Posterior vena cava (tissue), 2 donors: ENCODE data around the gene TMPRSS11A. TPM values are rescaled to one million over a fixed set of nuclear protein-coding genes. Genes with fewer than 3 reads are reported as not detected.

ENCODE experiments used
- DNase-seq: peaks from one replicate; pipeline ENCODE4 v3.0.0-alpha.2; 2020; ENCODE audit warnings: low spot score
- intact Hi-C, 2 donors: fragments of 100-400 bp; cut with DNase I; formaldehyde crosslinking; loops; one replicate each; pipeline versions ENCODE4 v1.14.1 to v1.14.2; 2022 to 2023
- total RNA-seq, 2 donors: library from RNA; stranded (reverse); fragmentation: NEBNext Ultra II Directional; extraction: Animal tissue kit (Norgen Biotek cat#: 25700); gene quantifications; one replicate each; pipeline ENCODE4 v1.2.1, GENCODE V29; 2021
- donor health status: DM: yes; HTN: yes; CAD: no.
- donor health status: DM: yes; HTN: yes; CAD: no.

TMPRSS11A gene
- total RNA-seq, 2 donors from 2014 or later = not detected

DNA sequence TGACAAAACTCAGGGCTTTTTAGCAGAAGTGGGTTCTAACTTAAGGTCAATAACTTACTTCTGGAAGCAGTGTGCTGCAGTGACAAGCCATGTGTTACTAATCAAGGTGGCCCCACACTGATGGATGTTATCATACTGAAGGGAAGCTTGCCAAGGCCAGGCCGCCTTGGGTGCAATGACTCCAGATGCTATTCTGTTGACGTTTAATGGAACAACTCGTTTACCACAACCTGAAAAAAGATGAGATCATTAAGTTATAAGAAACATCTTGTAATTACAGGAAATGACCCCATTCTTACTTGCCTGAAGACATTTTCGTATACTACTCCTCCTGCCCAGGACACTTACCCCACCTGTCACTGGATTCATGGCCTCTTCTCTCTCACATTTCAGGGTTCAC, 40.6 kb downstream of the TMPRSS11A start:
- DNase-seq = no peak
- intact Hi-C loops = no loop called here

DNA sequence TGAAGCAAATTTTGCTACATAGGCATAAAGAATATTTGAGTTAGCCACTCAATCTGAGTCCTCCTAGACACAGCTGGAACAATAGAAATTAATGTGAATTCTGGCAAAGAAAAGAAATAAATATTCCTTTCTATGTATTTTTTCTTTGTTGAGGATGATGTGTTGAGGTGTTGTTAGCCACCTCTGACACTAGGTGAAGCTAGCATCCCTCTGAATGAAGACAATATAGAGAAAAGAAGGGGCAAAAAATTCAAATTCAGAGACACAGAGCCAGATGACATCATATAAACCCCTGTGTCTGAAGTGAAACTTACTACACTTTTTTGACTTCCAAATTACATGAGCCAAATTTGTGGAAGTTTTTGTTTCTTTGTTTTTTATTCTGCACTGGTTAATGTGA, 44.9 kb downstream of the TMPRSS11A start:
- intact Hi-C loops = loop anchor here in 1 of 2 donors (1.0 kb wide), 1 partner anchor 36 kb away; no protein-coding TSS in a partner anchor
- DNase-seq = no peak

DNA sequence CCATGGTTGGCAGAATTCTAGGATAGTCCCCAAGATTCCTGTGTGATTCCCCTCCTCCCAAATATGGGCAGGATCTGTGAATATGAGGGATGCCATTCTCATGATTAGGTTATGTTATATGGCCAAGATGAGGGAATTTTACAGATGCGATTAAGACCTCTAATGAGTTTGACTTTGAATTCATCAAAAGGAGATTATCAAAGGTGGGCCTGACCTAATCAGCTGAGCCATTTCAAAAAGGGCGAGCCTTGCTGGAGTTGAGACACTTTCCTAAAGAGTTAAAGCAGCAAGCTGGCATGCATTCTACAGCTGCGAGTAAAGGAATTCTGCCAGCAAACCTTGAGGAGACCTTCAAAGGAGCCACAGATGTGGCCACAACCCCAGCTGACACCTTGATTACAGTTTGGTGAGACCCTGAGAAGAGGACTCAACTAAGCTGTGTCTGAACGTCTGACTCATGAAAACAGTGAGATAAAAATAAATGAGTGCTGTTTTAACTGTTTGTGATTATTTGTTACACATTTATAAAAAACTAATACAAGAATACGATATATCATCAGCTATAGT, 47.8 kb downstream of the TMPRSS11A start:
- DNase-seq = no peak
- intact Hi-C loops = no loop called here

DNA sequence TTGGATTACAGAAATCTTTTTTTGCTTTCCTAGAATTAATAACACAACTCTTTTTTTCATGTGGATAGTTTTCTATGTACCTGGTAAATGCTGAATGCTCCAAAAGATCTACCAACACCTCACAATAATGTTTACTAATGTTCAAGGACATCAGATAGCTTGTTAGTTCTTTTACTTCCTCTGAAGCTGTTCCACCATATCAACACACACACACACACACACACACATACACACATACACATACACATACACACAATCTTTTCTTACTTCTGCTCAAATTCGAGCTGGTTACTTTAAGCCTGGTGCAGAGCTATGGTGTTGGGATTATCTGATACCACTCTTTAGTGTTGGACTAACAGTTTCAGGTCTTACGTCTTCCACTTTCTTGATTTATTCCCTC, 51.2 kb downstream of the TMPRSS11A start:
- no peak for DNase-seq
- intact Hi-C loops = no loop called here

DNA sequence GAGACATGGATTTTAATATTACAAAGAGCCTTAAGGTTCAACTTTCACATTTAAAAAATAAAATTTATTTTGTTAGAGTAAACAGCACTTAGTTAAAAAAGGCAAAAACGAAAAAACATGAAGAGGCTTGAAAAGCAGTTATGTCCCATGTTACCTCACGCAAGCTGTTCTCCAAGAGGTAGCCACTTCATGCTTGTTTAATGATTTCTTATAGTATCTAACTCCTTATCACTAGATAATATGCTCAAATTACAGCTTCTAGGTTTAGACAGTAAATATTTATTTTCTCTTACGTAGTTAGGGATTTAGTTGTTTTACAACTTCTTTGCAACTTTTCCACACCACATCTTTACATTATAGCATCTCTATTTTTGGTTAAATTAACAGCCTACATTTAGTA, 51.7 kb downstream of the TMPRSS11A start:
- no peak for DNase-seq
- intact Hi-C loops = no loop called here

DNA sequence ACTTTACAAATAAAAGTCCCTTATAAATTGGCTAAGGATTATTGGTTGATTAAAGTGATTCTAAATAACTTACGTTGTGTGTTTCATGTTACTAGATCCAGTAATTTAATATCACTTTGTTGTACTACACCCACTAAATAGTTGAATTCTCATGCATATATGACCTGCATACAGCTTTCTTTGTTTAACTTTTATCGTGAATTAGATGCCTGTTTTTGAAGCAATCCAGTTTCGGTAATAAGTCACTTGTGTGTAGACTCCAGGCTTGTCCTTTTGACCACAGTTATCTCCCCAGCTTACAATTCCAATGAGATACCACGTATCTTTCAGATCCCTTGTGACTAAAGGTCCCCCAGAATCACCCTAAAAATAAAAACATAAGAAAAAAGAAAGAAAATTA, 52.2 kb downstream of the TMPRSS11A start:
- intact Hi-C loops = no loop called here

DNA sequence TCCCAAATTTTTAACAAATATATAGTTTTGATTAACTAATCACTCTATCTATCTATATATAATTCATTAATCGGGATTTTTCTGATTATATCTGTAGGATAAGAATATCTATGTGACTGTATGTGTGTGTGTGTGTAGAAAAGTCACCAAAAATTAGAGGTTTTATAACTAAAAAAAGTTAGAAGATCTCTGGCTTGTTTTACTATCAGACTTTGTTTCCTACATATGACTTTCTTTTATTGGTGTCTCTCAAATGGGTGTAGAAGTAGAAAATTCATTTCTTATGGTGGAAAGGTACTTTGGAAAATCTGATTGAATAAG, 52.7 kb downstream of the TMPRSS11A start:
- intact Hi-C loops = no loop called here
- DNase-seq = no peak

More for the DNA sequence above, 52.2 kb downstream of the TMPRSS11A start:
- DNase-seq = no peak

DNA sequence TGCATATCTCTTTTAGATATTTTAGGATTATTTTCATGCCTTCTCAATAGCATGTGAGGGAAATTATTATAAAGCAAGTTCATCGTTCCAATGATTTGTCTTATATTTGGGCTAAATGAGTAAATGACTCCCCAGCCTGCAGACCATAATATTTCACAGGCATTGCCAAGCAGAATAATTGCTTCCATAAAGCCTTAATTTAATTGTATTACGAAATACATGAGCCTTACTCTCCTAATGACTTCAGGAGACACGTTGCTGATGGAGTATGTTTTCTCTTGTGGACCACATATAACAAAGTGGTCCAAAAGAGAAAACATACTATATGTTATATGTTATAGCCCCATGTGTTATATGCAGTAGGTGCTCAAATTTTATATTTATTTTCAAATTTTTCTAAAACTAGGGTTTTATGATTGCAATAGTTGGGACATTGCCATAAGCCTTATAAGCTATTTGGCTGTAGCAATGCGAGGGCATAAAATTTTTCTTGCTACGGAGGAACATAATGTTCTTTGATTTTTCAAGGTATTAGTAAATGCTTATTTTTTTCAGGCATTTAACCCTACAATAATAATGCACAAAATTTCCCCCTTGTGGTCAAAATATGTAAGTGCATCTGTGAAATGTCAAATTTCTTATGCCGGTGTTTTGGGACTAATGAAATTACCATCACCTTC, 53.2 kb downstream of the TMPRSS11A start:
- no peak for DNase-seq
- intact Hi-C loops = no loop called here

DNA sequence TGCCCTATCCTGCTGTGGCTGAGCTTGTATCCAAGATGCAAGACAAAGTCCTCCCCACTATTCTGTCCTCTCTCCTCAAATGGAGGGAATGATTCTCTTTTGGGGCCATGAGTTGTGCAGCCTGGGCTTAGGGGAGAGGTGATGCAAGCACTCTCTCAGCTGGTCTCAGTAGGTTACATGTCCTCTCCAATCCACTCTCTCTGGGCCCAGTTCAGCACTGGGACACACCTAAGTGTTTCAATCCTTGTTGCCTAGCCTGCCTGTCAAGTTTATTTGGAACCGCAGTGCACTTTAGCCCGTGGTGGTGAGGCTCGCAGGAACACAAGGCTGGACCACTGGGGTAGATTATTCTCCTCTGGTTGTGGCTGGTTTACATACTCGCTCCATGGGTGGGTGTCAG, 55.6 kb downstream of the TMPRSS11A start:
- intact Hi-C loops = loop anchor here in 1 of 2 donors (2.0 kb wide), 1 partner anchor 59 kb away; no protein-coding TSS in a partner anchor
- no peak for DNase-seq

DNA sequence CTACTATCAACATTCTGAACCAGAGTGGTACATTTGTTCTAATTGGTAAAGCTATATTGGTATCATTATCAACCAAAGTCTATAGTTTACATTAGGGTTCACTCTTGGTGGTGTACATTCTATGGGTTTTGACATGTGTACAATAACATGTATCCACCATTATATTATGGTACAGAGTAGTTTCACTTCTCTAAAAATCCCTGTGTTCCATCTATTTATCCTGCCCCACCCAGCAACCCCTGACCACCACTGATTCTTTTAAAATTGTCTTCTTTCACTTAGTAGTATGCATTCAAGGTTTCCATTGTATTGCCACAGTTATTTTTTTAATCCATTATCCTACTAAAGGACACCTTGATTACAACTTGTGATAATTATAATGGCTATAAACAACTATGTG, 64.2 kb downstream of the TMPRSS11A start:
- no peak for DNase-seq
- intact Hi-C loops = no loop called here

DNA sequence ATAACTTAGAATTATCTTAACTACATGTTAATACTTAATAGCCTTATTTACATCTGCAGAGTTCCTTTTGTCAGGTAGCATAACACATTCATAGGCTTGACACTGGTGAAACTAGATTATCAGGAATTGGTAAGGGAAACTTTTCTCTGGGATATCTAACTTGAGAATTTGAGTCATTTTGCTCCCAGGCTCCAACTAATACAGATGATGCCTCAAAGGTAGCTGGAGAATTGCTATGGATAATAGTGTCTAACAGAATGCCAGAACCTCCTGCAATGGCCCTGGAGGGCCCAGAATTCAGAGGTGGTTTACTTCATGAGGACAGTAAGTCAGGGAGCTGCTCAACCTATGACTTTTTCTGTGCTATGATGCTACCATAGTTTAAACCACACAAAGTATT, 65.6 kb downstream of the TMPRSS11A start:
- intact Hi-C loops = no loop called here
- DNase-seq = no peak

DNA sequence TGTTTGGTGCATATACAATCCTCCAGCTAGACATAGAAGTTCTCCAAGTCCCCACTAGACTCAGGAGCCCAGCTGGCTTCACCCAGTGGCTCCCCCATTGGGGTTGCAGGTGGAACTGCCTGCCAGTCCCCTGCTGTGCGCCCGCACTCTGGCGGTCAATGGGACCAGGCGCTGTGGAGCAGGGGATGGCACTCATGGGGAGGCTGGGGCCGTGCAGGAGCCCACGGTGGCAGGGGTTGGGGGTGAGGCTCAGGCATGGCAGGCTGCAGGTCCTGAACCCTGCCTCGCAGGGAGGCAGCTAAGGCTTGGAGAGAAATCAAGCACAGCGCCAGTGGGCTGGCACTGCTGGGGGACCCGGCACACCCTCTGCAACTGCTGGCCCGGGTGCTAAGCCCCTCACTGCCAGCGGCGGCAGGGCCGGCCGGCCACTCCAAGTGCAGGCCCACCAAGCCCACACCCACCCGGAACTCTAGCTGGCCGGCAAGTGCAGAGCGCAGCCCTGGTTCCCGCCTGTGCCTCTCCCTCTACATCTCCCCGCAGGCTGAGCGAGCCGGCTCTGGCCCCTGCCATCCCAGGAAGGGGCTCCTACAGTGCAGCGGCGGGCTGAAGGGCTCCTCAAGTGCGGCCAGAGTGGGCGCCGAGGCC, 66.8 kb downstream of the TMPRSS11A start:
- no peak for DNase-seq
- intact Hi-C loops = no loop called here

DNA sequence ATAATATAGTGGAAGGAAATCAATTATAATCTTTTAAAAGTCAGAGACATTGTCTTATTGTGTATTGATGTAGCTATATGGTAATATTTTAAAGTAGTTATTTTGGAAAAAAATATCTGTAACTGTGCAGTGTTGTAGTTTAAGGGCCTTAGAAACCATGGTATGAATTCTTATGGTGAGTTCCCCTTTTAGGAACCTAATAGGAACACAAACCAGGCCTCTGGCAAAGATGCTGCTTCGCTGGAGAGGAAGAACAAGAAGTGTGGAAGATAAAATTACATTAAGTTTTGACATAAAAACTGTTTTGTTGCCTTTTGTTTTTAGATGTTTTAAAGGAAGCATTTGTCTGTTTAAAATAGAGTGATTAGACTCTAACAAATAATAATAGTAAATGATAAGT, 68.6 kb downstream of the TMPRSS11A start:
- DNase-seq = no peak
- intact Hi-C loops = no loop called here

DNA sequence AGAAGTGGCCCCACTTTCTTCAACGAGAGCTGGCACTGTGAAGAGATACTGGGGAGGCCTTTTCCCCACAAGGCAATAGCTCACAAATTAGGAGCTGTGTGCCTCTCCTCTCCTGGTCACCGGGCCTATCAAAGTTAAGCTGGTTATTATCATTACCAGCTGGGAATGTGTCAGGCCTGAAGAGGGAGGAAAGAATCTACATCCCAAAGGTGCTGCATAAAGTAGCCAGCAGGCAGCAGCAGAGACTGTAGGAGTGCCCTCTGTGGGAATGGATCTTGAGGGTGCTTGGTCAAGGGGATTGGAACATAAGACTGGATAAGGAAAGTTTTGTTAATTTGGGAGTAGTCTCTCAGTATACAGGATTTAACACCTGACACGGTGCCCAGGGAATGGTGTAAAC, 70.4 kb downstream of the TMPRSS11A start:
- intact Hi-C loops = no loop called here
- DNase-seq = no peak

DNA sequence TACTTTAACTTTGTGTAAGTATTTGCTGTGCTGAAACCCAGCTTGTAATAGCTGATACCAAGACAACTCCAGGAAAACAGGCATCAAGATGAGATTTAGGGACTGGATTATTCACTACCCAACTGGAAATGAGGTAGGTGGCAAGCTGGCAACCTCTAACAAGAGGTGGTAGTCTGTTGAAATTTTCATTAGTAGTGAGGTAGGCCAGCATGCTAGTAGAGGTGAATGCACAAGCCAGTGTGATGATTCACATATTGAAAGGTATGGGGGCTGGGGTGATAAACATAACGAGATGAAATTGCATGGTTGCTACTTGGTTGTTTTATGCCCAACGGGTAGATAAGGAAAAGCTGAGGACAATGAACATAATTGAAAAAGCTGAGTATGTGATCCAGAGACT, 71.0 kb downstream of the TMPRSS11A start:
- intact Hi-C loops = no loop called here
- no peak for DNase-seq

DNA sequence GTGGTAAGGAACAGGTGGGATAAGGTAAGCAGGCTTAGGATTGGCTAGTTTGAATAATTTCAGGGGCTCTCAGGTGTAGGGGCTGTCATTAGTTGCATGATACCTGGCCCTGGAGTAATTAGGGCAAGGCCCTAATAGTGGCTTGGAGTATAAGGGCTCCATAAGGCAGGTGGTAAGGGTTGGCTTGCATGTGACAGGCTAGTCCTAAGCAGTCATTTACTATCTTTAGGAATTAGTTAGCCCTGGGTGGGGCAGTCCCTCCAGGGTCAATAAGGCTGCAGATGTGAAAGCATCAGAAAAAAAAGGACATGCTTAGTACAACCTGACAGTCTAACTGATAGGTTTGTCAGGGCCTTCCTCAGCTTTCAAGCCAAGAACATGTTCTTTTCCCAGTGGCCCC, 71.6 kb downstream of the TMPRSS11A start:
- intact Hi-C loops = no loop called here
- DNase-seq = no peak

DNA sequence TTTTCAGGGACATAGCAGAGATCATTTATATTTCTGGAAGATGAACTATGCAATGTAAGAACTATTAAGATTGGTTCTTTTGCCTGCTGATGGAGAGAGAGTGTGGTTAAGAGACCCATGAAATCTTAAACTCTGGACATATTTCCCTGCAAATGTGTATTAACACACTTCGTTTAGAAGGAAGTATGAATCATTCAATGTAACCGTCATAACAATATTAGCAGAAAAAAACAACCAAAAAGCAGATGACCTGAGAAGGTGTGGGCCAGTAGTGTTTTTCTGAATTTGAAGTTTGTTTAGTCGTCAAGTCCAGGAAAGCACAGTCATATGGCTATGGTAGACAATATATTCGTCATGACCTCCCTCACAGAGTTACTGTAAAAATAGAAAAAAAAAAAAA, 77.0 kb downstream of the TMPRSS11A start:
- intact Hi-C loops = no loop called here

DNA sequence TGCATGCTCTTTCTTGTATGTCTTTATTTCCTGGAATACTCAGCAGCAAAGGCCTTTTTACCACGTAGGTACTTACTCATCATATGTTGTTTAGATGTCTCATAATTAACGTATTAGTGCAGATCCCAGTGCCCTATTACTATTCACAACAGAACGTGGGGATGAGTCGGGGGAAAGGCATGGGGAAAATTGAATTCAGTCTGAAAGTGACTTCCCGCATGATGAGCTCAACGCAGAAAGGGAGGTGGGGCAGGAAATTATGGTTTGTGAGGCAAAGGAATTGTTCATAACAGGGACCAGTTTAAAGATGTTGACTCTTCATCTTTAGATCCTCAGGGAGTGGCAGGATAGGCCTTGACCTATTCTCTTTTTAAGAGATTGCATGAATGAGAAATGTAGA, 77.5 kb downstream of the TMPRSS11A start:
- intact Hi-C loops = no loop called here
- no peak for DNase-seq

More for the DNA sequence above, 77.0 kb downstream of the TMPRSS11A start:
- DNase-seq = no peak

DNA sequence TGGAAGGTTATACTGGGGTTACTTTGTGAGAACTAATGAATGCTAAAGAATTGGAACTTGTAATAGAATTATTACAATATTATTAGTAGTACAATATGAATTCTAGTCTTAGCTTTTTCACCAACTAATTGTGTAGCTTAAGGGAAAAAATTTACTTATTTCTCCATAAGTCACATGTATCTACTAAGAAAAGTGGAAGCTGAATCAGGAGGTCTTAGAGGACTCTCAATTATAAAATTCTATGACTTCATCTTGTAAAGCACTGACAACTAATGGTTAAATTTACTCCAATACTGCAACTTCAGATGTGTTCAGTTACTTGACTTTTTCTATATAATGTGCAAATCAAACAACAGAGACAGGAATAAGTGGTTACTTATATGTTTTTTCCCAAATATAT, 78.6 kb downstream of the TMPRSS11A start:
- intact Hi-C loops = no loop called here
- no peak for DNase-seq

DNA sequence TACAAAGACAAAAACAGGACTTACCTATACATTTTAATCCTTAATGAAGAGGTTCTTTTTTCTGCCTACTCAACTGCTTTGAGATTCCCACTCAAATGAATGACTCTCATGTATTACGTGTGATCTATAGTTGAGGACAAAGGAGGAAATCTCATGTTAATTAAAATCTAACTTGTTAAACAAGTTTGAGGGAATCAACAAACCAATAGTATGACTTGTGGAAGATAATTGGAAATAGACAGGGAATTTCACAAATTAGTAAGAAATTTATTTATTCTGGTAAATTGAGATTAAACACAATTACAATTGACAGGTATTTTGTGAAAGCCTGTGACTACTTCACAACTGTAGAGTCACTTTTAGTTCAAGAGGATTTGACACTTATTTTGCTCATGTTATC, 79.4 kb downstream of the TMPRSS11A start, which contains the start of gene TMPRSS11D:
Gene TMPRSS11D (minus strand): TSS at position 101 of the 400 bp plus-strand sequence. CDS start 69 bp downstream, at position 32.
- intact Hi-C loops = no loop called here
- no peak for DNase-seq

DNA sequence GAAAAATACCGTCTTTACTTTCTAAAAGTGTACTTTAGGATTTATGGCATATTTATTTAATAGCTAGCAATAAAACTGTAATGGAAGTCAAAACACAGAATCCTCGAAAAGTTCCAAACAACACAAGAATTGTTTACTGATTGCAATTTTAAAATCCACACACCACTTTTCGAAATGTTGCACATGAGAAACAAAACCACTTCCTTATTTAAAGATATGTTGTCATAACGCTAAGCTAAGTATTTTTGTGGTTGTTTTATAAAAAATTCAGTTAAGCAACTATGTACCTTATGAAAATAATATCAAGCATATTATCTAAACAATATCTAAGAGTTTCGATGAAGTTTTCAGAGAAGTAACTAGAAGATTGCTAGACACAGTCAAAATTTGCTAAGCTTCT, 79.8 kb downstream of the TMPRSS11A start:
- intact Hi-C loops = no loop called here

More for the DNA sequence above, 79.8 kb downstream of the TMPRSS11A start:
- DNase-seq = no peak
